SK-N-SH (cell line): Measurements from ENCODE around the gene ARHGEF4. TPM values are rescaled to one million over a fixed set of nuclear protein-coding genes. Genes with fewer than 3 reads are reported as not detected.

Source experiments
- CTCF ChIA-PET: fragments of 300-600, 350-600 bp; formaldehyde crosslinking; extraction: SDS; loops from one replicate; lab custom pipeline; 2021; lab: Yijun Ruan, JAX
- POLR2A ChIA-PET: fragments of 350-600 bp; sonication (Branson Sonifier 250); formaldehyde crosslinking; extraction: SDS; loops from one replicate; lab custom pipeline; 2020; ENCODE audit warnings: antibody characterized with exemption, inconsistent platforms; lab: Yijun Ruan, JAX
- DNase-seq: peaks from one replicate; pipeline ENCODE4 v3.0.0; 2012
- H2AFZ ChIP-seq: fragments of 200-600 bp; sonication (generic); 2 replicates; pipeline ENCODE4 v1.8.1; 2016; ENCODE audit warnings: antibody characterized with exemption, mild to moderate bottlenecking, low read depth
- H3F3A ChIP-seq: fragments of 200-600 bp; sonication (generic); replicated peaks from 2 replicates; pipeline ENCODE3; 2016; ENCODE audit warnings: antibody characterized with exemption, mild to moderate bottlenecking; ENCODE audit not compliant: insufficient read depth
- H3K27ac ChIP-seq, 2 experiments: fragments of 200-500 bp in 1 of 2; fragments of 200-600 bp in 1 of 2; sonication (Bioruptor generic) in 1 of 2; sonication (generic), shearing (Covaris generic) in 1 of 2; 2 replicates each; pipeline versions ENCODE4 v1.5.1 to v1.6.1; 2014 to 2016; ENCODE audit warnings: low read depth in 2 of 2, inconsistent platforms in 1 of 2, low read length in 1 of 2, mild to moderate bottlenecking in 1 of 2, mixed read lengths in 1 of 2
- H3K27me3 ChIP-seq: fragments of 200-600 bp; sonication (generic), shearing (Covaris generic); 2 replicates; pipeline ENCODE4 v1.6.1; 2016; ENCODE audit warnings: mixed run types; ENCODE audit not compliant: insufficient read depth
- H3K36me3 ChIP-seq, 2 experiments: fragments of 200-500 bp in 1 of 2; fragments of 200-600 bp in 1 of 2; sonication (Bioruptor generic) in 1 of 2; sonication (generic) in 1 of 2; replicated peaks in 1 of 2; 2 replicates each; pipeline versions ENCODE3 to v1.5.1; 2014 to 2016; ENCODE audit warnings: low read length in 1 of 2, mild to moderate bottlenecking in 1 of 2; ENCODE audit not compliant: insufficient read depth in 2 of 2, control insufficient read depth in 1 of 2
- H3K4me1 ChIP-seq, 2 experiments: fragments of 200-500 bp in 1 of 2; fragments of 200-600 bp in 1 of 2; sonication (Bioruptor generic) in 1 of 2; sonication (generic), shearing (Covaris generic) in 1 of 2; 2 replicates each; pipeline versions ENCODE4 v1.5.1 to v1.6.1; 2014 to 2016; ENCODE audit warnings: low read depth in 1 of 2, low read length in 1 of 2, mixed run types in 1 of 2; ENCODE audit not compliant: insufficient read depth in 2 of 2, control insufficient read depth in 1 of 2
- H3K4me2 ChIP-seq: fragments of 200-600 bp; sonication (generic), shearing (Covaris generic); 2 replicates; pipeline ENCODE4 v1.6.1; 2017; ENCODE audit warnings: mixed run types
- H3K4me3 ChIP-seq, 2 experiments: fragments of 200-500 bp in 1 of 2; fragments of 200-600 bp in 1 of 2; sonication (Bioruptor generic) in 1 of 2; sonication (generic), shearing (Covaris generic) in 1 of 2; 2 replicates each; pipeline versions ENCODE4 v1.5.1 to v1.8.1; 2014 to 2016; ENCODE audit warnings: low read depth in 2 of 2, inconsistent platforms in 1 of 2, low read length in 1 of 2, mild to moderate bottlenecking in 1 of 2, mixed read lengths in 1 of 2, moderate library complexity in 1 of 2
- H3K79me2 ChIP-seq: fragments of 200-600 bp; sonication (generic); 2 replicates; pipeline ENCODE4 v1.8.1; 2017; ENCODE audit warnings: mild to moderate bottlenecking; ENCODE audit not compliant: insufficient read depth
- H3K9ac ChIP-seq: fragments of 200-600 bp; sonication (generic); 2 replicates; pipeline ENCODE4 v1.6.1; 2017; ENCODE audit warnings: mixed run types
- H3K9me2 ChIP-seq: fragments of 200-600 bp; sonication (generic); 2 replicates; pipeline ENCODE4 v1.6.1; 2017; ENCODE audit warnings: mixed run types
- H3K9me3 ChIP-seq: fragments of 200-600 bp; sonication (generic); 2 replicates; pipeline ENCODE4 v1.6.1; 2017; ENCODE audit warnings: mixed run types, mild to moderate bottlenecking, moderate library complexity
- H4K20me1 ChIP-seq: fragments of 200-600 bp; sonication (generic); 2 replicates; pipeline ENCODE4 v1.6.1; 2017; ENCODE audit warnings: mild to moderate bottlenecking, mixed run types; ENCODE audit not compliant: insufficient read depth
- CHD2 ChIP-seq: fragments of 150-350 bp; IDR thresholded peaks from 2 replicates; pipeline ENCODE4 v1.6.1; 2018; ENCODE audit warnings: low read length; ENCODE audit not compliant: partially characterized antibody
- ELF1 ChIP-seq: IDR thresholded peaks from 2 replicates; pipeline ENCODE4 v1.4.0; 2012
- EP300 ChIP-seq, 2 experiments: IDR thresholded peaks; 2 replicates each; pipeline versions ENCODE4 v1.4.0 to v1.6.1; 2012; ENCODE audit warnings: borderline replicate concordance in 1 of 2, low read depth in 1 of 2, low read length in 1 of 2
- EZH2phosphoT487 ChIP-seq: fragments of 200-600 bp; sonication (generic); IDR thresholded peaks from 2 replicates; pipeline ENCODE4 v1.6.1; 2017; ENCODE audit warnings: low read depth, mixed run types, mild to moderate bottlenecking, antibody characterized with exemption, moderate library complexity, borderline replicate concordance
- FOXJ3 ChIP-seq: sonication (generic); formaldehyde crosslinking; IDR thresholded peaks from 2 replicates; pipeline ENCODE4 v1.5.1; 2020; ENCODE audit warnings: mild to moderate bottlenecking, missing genetic modification reagents
- GATA2 ChIP-seq: sonication (generic); formaldehyde crosslinking; IDR thresholded peaks from 2 replicates; pipeline ENCODE4 v1.5.0; 2020; ENCODE audit warnings: mild to moderate bottlenecking, missing genetic modification reagents
- RAD21 ChIP-seq: IDR thresholded peaks from 2 replicates; pipeline ENCODE4 v1.6.1; 2012; ENCODE audit warnings: mild to moderate bottlenecking, low read length
- RCOR1 ChIP-seq: fragments of 150-350 bp; IDR thresholded peaks from 2 replicates; pipeline ENCODE4 v1.6.1; 2017; ENCODE audit warnings: antibody characterized with exemption, low read length
- YY1 ChIP-seq: IDR thresholded peaks from 2 replicates; pipeline ENCODE4 v1.4.0; 2012; ENCODE audit warnings: low read depth, mild to moderate bottlenecking
- WGBS: methylation state at CpG from one replicate; pipeline ENCODE4 v1.1.6; 2017; ENCODE audit warnings: low lambda C conversion rate; 5-methylcytosine and 5-hydroxymethylcytosine counted together
- polyA plus RNA-seq, 3 experiments: library from polyadenylated mRNA; depleted of rRNA; stranded (reverse); fragments of >200 nt; gene quantifications; 2 replicates each; pipeline ENCODE4 v1.2.3, GENCODE V29; 2012
- TF ChIP-seq, protein P1 (sequence below): fragments of 150-350 bp; IDR thresholded peaks from 2 replicates; pipeline ENCODE4 v1.6.1; 2016; ENCODE audit warnings: mild to moderate bottlenecking, low read depth, low read length
- TF ChIP-seq, protein P2 (sequence below): IDR thresholded peaks from 2 replicates; pipeline ENCODE4; 2012
- TF ChIP-seq, protein P3 (sequence below): fragments of 150-350 bp; IDR thresholded peaks from 2 replicates; pipeline ENCODE4 v1.6.1; 2017; ENCODE audit warnings: antibody characterized with exemption, low read length, low read depth, borderline replicate concordance
- TF ChIP-seq, protein P4 (sequence below): IDR thresholded peaks from 2 replicates; pipeline ENCODE4 v1.4.0; 2012; ENCODE audit warnings: low read depth, borderline replicate concordance
- TF ChIP-seq, protein P5 (sequence below): IDR thresholded peaks from 2 replicates; pipeline ENCODE4 v1.6.1; 2012; ENCODE audit warnings: mild to moderate bottlenecking, low read depth, low read length, moderate library complexity
- TF ChIP-seq, protein P6 (sequence below): IDR thresholded peaks from 2 replicates; pipeline ENCODE4 v1.4.0; 2012; ENCODE audit warnings: low read depth, borderline replicate concordance

ARHGEF4 gene
- polyA plus RNA-seq, 1 of the 3 experiments (the other 2 are of a cell fraction), result 2.3 TPM

DNA sequence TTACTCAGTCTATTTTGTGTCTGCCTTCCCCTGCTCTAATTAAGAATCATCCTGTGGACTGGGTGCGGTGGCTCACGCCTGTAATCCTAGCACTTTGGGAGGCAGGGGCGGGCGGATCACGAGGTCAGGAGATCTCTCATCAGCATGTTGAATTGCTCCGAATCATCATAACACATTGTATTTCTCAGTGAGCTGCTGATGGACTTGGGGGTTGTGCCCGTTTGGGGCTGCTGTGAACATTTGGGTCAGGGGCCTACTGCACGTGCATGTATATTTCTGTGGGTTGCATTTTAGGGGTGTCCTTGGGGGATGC lies 84.4 kb downstream of the ARHGEF4 start:
- H3F3A ChIP-seq, result no peaks in the 10 kb centered on the region
- no peak for TF ChIP-seq EZH2phosphoT487
- no peak for TF ChIP-seq CHD2
- no peak for TF ChIP-seq FOXJ3 (CRISPR knock-in tag)
- TF ChIP-seq, protein P1, sequence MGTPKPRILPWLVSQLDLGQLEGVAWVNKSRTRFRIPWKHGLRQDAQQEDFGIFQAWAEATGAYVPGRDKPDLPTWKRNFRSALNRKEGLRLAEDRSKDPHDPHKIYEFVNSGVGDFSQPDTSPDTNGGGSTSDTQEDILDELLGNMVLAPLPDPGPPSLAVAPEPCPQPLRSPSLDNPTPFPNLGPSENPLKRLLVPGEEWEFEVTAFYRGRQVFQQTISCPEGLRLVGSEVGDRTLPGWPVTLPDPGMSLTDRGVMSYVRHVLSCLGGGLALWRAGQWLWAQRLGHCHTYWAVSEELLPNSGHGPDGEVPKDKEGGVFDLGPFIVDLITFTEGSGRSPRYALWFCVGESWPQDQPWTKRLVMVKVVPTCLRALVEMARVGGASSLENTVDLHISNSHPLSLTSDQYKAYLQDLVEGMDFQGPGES, result no peak
- TF ChIP-seq, protein P2, sequence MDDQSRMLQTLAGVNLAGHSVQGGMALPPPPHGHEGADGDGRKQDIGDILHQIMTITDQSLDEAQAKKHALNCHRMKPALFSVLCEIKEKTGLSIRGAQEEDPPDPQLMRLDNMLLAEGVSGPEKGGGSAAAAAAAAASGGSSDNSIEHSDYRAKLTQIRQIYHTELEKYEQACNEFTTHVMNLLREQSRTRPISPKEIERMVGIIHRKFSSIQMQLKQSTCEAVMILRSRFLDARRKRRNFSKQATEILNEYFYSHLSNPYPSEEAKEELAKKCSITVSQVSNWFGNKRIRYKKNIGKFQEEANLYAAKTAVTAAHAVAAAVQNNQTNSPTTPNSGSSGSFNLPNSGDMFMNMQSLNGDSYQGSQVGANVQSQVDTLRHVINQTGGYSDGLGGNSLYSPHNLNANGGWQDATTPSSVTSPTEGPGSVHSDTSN, result no peak
- no peak for TF ChIP-seq RCOR1
- no peak for TF ChIP-seq RAD21
- no peak for TF ChIP-seq GATA2
- TF ChIP-seq, protein P3, sequence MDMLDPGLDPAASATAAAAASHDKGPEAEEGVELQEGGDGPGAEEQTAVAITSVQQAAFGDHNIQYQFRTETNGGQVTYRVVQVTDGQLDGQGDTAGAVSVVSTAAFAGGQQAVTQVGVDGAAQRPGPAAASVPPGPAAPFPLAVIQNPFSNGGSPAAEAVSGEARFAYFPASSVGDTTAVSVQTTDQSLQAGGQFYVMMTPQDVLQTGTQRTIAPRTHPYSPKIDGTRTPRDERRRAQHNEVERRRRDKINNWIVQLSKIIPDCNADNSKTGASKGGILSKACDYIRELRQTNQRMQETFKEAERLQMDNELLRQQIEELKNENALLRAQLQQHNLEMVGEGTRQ, result no peak
- TF ChIP-seq, protein P4, sequence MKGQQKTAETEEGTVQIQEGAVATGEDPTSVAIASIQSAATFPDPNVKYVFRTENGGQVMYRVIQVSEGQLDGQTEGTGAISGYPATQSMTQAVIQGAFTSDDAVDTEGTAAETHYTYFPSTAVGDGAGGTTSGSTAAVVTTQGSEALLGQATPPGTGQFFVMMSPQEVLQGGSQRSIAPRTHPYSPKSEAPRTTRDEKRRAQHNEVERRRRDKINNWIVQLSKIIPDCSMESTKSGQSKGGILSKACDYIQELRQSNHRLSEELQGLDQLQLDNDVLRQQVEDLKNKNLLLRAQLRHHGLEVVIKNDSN, result no peak
- TF ChIP-seq, protein P5, sequence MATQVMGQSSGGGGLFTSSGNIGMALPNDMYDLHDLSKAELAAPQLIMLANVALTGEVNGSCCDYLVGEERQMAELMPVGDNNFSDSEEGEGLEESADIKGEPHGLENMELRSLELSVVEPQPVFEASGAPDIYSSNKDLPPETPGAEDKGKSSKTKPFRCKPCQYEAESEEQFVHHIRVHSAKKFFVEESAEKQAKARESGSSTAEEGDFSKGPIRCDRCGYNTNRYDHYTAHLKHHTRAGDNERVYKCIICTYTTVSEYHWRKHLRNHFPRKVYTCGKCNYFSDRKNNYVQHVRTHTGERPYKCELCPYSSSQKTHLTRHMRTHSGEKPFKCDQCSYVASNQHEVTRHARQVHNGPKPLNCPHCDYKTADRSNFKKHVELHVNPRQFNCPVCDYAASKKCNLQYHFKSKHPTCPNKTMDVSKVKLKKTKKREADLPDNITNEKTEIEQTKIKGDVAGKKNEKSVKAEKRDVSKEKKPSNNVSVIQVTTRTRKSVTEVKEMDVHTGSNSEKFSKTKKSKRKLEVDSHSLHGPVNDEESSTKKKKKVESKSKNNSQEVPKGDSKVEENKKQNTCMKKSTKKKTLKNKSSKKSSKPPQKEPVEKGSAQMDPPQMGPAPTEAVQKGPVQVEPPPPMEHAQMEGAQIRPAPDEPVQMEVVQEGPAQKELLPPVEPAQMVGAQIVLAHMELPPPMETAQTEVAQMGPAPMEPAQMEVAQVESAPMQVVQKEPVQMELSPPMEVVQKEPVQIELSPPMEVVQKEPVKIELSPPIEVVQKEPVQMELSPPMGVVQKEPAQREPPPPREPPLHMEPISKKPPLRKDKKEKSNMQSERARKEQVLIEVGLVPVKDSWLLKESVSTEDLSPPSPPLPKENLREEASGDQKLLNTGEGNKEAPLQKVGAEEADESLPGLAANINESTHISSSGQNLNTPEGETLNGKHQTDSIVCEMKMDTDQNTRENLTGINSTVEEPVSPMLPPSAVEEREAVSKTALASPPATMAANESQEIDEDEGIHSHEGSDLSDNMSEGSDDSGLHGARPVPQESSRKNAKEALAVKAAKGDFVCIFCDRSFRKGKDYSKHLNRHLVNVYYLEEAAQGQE, result no peak
- TF ChIP-seq EP300 (IDR thresholded peaks at IDR 0.05; ENCODE audit: borderline replicate concordance in 1 of 2, low read depth in 1 of 2, low read length in 1 of 2), result no peak
- TF ChIP-seq ELF1, result no peak
- TF ChIP-seq, protein P6, sequence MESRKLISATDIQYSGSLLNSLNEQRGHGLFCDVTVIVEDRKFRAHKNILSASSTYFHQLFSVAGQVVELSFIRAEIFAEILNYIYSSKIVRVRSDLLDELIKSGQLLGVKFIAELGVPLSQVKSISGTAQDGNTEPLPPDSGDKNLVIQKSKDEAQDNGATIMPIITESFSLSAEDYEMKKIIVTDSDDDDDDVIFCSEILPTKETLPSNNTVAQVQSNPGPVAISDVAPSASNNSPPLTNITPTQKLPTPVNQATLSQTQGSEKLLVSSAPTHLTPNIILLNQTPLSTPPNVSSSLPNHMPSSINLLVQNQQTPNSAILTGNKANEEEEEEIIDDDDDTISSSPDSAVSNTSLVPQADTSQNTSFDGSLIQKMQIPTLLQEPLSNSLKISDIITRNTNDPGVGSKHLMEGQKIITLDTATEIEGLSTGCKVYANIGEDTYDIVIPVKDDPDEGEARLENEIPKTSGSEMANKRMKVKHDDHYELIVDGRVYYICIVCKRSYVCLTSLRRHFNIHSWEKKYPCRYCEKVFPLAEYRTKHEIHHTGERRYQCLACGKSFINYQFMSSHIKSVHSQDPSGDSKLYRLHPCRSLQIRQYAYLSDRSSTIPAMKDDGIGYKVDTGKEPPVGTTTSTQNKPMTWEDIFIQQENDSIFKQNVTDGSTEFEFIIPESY, result no peak
- no peak for TF ChIP-seq YY1
- H2AFZ ChIP-seq, result no peak overlapping the region
- H3K4me2 ChIP-seq, result no peak overlapping the region
- H3K4me1 ChIP-seq, result no peaks in the 10 kb centered on the region
- no peaks in the 10 kb centered on the region for H3K9me2 ChIP-seq
- H3K9ac ChIP-seq, result no peak overlapping the region
- no peak overlapping the region for H3K27ac ChIP-seq
- H3K4me3 ChIP-seq, result no peak overlapping the region
- ChIA-PET POLR2A (no interaction called here), CTCF (interaction anchor here (0.6 to 4.3 kb wide), 32 partner anchors 9 to 579 kb away, joined by 3 to 63 read pairs (median 4); partner anchors contain the start of gene IMP4)
- no peaks in the 10 kb centered on the region for H3K9me3 ChIP-seq
- WGBS, result 62% methylated on average over 8 of the region's 8 CpGs
- no peaks in the 10 kb centered on the region for H4K20me1 ChIP-seq
- H3K27me3 ChIP-seq, result no peaks in the 10 kb centered on the region
- H3K36me3 ChIP-seq, result no peaks in the 10 kb centered on the region
- H3K79me2 ChIP-seq, result no peaks in the 10 kb centered on the region
- no peak for DNase-seq
